ENCODE data around the gene GAS6.

The GAS6 gene

GRCh38 chr13:113810640-113811039 lies 53.2 kb downstream of the GAS6 start:
- TF ChIP-seq CTCF (IDR thresholded peaks at IDR 0.05; ENCODE audit: extremely low read depth, missing control alignments): no peak
- no peak for DNase-seq (ENCODE audit: low spot score)

GRCh38 chr13:113809934-113810333 lies 53.9 kb downstream of the GAS6 start:
- no peak for DNase-seq (ENCODE audit: low spot score)
- TF ChIP-seq CTCF (IDR thresholded peaks at IDR 0.05; ENCODE audit: extremely low read depth, missing control alignments): no peak

- TF ChIP-seq CTCF (IDR thresholded peaks at IDR 0.05; ENCODE audit: extremely low read depth, missing control alignments): no peak
- DNase-seq (ENCODE audit: low spot score): no peak
Measured at GRCh38 chr13:113808058-113808834, 55.6 kb downstream of the GAS6 start.

GRCh38 chr13:113806526-113806925 lies 57.4 kb downstream of the GAS6 start:
- TF ChIP-seq CTCF (IDR thresholded peaks at IDR 0.05; ENCODE audit: extremely low read depth, missing control alignments): no peak
- DNase-seq (ENCODE audit: low spot score): no peak

GRCh38 chr13:113806104-113806471 lies 57.8 kb downstream of the GAS6 start:
- DNase-seq (ENCODE audit: low spot score): no peak
- no peak for TF ChIP-seq CTCF (IDR thresholded peaks at IDR 0.05; ENCODE audit: extremely low read depth, missing control alignments)

- TF ChIP-seq CTCF (IDR thresholded peaks at IDR 0.05; ENCODE audit: extremely low read depth, missing control alignments): no peak
Measured at GRCh38 chr13:113805431-113806103, 58.3 kb downstream of the GAS6 start.

GRCh38 chr13:113804703-113805430 lies 59.0 kb downstream of the GAS6 start:
- DNase-seq (ENCODE audit: low spot score): no peak
- TF ChIP-seq CTCF (IDR thresholded peaks at IDR 0.05; ENCODE audit: extremely low read depth, missing control alignments): no peak

More at GRCh38 chr13:113805431-113806103, 58.3 kb downstream of the GAS6 start:
- DNase-seq (ENCODE audit: low spot score): no peak
